ES-I3 (cell line): ENCODE measurements around the gene SMAD6.

ENCODE experiments used
- H3K36me3 ChIP-seq: 2 replicates; pipeline ENCODE4 v1.6.1; 2013; ENCODE audit warnings: mild to moderate bottlenecking, low read length, control low read depth, moderate library complexity; ENCODE audit not compliant: insufficient read depth
- H3K4me1 ChIP-seq: 2 replicates; pipeline ENCODE4 v1.6.1; 2013; ENCODE audit warnings: mild to moderate bottlenecking, control low read depth, low read length; ENCODE audit not compliant: insufficient read depth
- H3K9ac ChIP-seq: 2 replicates; pipeline ENCODE4 v1.6.1; 2013; ENCODE audit warnings: low read depth, mild to moderate bottlenecking, low read length, moderate library complexity
- H3K9me3 ChIP-seq: 2 replicates; pipeline ENCODE4 v1.6.1; 2013; ENCODE audit warnings: mild to moderate bottlenecking, low read length, moderate library complexity; ENCODE audit not compliant: control insufficient read depth, insufficient read depth

The SMAD6 gene

DNA sequence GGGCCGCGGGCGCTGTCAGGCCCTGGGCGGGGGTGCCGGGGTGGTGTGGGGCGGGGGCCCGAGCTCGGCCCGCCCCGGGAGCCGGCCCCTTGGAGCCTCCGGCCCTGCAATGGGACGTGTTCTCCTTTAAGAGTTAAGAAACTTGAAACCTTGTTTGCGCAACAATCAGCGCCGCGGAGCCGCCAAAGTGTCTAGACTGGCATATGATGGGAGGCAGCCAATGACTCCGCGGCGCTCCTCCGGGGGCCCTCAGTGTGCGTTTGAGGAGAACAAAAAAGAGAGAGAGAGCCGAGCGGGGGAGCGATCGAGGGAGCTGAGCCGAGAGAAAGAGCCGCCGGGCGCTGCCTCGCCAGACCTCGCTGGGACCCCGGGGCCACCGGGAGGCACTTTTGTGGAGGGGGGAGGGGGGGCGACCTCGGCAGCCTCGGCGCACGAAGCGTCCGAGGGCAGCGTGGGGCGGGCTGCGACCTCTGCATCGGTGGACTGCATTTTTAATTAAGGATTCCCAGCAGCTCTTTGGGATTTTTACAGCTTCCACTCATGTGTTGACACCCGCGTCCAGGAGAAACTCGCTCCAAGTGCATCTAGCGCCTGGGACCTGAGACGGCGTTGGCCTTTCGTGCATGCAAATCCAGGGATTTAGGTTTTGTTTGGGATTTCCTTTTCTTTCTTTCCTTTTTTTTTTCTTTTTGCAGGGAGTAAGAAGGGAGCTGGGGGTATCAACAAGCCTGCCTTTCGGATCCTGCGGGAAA, at the start of gene SMAD6:
Gene SMAD6, plus strand, starts transcription at position 202 of the 752 bp plus-strand sequence. CDS start 1,023 bp downstream, outside the sequence.
- Histone ChIP-seq H3K36me3 (no peaks in the 10 kb centered on the region), H3K4me1 (peaks cover 28% of the 10 kb centered on the region), H3K9ac (peak within 1 kb of the TSS; percentile 68), H3K9me3 (no peaks in the 10 kb centered on the region)

- H3K9ac ChIP-seq, result no peak overlapping the region
- peaks cover 27% of the 10 kb centered on the region for H3K4me1 ChIP-seq
- no peaks in the 10 kb centered on the region for H3K36me3 ChIP-seq
- H3K9me3 ChIP-seq, result no peaks in the 10 kb centered on the region
These were observed 49.2 kb upstream of the SMAD6 start for GRCh38 chr15:66652806-66653205.

- Histone ChIP-seq H3K9me3 (no peaks in the 10 kb centered on the region), H3K9ac (no peak overlapping the region), H3K4me1 (peaks cover 30% of the 10 kb centered on the region), H3K36me3 (no peaks in the 10 kb centered on the region)
These were observed 48.6 kb upstream of the SMAD6 start for GRCh38 chr15:66653398-66653797.

DNA sequence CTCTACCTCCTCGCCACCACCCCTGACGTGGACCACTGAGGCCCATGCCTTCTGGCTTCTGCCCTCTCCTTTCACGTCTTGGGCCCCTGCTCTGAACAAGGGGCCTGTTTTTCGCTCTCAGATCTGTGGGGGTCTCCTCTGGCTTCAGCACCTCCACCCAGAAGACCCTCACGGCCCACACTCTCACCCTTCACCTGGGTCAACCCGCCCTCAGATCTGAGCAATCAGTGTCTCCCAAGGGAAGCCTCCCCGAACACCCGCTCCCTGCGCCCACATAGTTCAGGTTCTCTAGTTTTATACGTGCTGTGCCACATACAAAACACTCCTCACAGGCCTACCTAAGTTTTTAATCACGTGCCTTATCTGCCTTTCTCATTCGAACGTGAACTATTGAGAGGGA, 48.2 kb upstream of the SMAD6 start:
- Histone ChIP-seq H3K9me3 (no peaks in the 10 kb centered on the region), H3K36me3 (no peaks in the 10 kb centered on the region), H3K4me1 (peaks cover 30% of the 10 kb centered on the region), H3K9ac (no peak overlapping the region)

- no peaks in the 10 kb centered on the region for H3K9me3 ChIP-seq
- H3K4me1 ChIP-seq, result peaks cover 30% of the 10 kb centered on the region
- no peak overlapping the region for H3K9ac ChIP-seq
- H3K36me3 ChIP-seq, result no peaks in the 10 kb centered on the region
These were observed 47.7 kb upstream of the SMAD6 start for GRCh38 chr15:66654361-66654738.

GRCh38 chr15:66654739-66655375, 47.2 kb upstream of the SMAD6 start:
- Histone ChIP-seq H3K9me3 (no peaks in the 10 kb centered on the region), H3K9ac (peak overlapping the region; percentile 45; the same call in 1 of the 2 replicates), H3K36me3 (no peaks in the 10 kb centered on the region), H3K4me1 (peaks cover 32% of the 10 kb centered on the region)

DNA sequence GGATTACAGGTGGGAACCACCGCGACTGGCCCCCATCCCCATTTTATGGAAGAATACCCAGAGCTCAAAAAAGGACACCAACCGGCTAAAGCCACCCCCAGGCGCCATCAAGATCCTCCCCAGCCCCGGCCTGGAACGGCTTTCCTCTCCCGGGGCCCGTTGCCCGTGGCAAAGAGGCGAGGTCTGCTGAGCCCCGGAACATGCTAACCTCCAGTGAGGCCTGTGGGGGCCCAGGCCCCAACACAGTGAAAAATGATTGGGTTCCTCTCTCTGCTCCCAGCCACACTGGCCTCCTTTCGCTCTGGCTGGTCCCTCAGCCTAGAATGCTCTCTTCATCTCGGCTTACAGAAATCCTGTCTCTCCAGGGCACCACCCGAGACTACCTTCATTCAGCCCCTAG, 46.5 kb upstream of the SMAD6 start:
- H3K9ac ChIP-seq, result no peak overlapping the region

GRCh38 chr15:66655997-66656396, 46.0 kb upstream of the SMAD6 start:
- Histone ChIP-seq H3K9me3 (no peaks in the 10 kb centered on the region), H3K4me1 (peaks cover 32% of the 10 kb centered on the region), H3K9ac (no peak overlapping the region), H3K36me3 (no peaks in the 10 kb centered on the region)

More for the DNA sequence above, 46.5 kb upstream of the SMAD6 start:
- Histone ChIP-seq H3K36me3 (no peaks in the 10 kb centered on the region), H3K4me1 (peaks cover 32% of the 10 kb centered on the region), H3K9me3 (no peaks in the 10 kb centered on the region)

GRCh38 chr15:66657185-66658020, 44.6 kb upstream of the SMAD6 start:
- no peak overlapping the region for H3K9ac ChIP-seq

DNA sequence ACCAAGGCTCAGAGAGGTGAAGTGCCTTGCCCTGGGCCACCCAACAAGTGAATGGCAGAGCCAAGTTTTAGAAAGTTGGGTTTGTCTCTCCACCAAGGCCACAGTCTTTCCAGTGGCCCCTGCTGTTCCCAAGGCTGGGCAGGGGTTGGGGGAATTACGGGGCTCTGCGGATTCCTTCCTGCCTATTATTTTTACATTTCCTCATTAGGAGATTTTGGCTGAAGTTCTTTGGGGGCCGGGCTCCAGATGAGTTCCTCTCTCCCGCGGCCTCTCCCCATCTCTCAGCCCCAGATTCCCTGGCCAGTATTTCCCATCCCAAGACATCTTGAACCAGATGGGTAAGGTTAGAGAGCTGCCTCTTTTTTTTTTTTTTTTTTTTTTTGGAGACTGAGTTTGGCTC, 44.0 kb upstream of the SMAD6 start:
- H3K9ac ChIP-seq, result no peak overlapping the region
- peaks cover 42% of the 10 kb centered on the region for H3K4me1 ChIP-seq
- no peaks in the 10 kb centered on the region for H3K9me3 ChIP-seq
- no peaks in the 10 kb centered on the region for H3K36me3 ChIP-seq

More at GRCh38 chr15:66657185-66658020, 44.6 kb upstream of the SMAD6 start:
- H3K4me1 ChIP-seq, result peaks cover 42% of the 10 kb centered on the region
- no peaks in the 10 kb centered on the region for H3K36me3 ChIP-seq
- no peaks in the 10 kb centered on the region for H3K9me3 ChIP-seq

DNA sequence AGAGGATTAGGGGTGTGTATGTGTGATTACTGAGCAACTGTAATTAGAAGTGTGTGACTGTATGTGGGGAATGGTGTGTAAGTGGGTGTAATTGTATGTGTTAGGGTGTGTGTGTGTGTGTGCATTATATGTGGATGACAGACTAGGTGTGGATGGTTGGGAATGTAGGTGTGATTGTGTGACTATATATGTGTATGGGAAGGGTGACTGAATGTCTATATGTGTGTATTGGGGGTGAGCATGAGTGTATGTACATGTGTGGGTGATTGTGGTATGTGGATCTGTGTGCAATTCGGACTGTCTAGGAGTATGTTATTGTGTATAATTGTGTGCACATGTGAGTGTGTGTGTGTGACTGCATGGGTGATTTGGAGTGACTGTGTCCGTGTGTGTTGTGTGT, 43.2 kb upstream of the SMAD6 start:
- H3K9me3 ChIP-seq, result no peaks in the 10 kb centered on the region
- no peak overlapping the region for H3K9ac ChIP-seq
- H3K36me3 ChIP-seq, result no peaks in the 10 kb centered on the region
- peaks cover 42% of the 10 kb centered on the region for H3K4me1 ChIP-seq

GRCh38 chr15:66659384-66659783, 42.7 kb upstream of the SMAD6 start:
- no peak overlapping the region for H3K9ac ChIP-seq
- H3K9me3 ChIP-seq, result no peaks in the 10 kb centered on the region
- peaks cover 39% of the 10 kb centered on the region for H3K4me1 ChIP-seq
- no peaks in the 10 kb centered on the region for H3K36me3 ChIP-seq

DNA sequence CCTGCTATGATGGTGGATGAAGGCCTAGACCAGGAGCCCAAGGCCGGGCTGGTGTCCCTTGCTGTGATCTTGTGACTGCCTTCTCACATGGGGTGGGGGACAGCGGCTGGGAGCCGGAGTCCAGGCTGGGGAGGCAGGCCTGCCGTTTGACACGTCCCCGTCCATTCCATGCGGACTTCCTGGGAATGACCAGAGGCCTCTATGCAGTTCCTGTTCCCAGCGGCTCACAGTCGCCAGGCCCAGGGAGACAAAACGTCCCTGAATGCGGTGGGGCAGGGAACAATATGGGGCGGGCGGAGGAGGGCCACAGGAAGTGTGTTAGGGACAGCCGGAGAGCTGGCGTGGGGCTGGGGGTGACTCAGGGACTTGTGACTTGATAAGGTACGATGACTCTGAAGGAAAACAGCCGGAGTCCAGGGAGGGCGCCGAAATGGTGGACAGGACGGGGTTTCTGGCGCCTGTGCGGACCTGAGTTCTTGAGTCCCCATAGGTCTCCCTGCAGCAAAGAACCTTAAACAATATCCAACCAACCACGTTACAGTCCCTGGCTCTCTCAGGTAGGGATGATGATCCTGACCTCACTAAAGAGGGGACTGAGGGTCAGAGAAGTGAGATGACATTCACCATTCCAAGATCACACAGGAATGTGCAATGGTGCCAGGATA, 40.5 kb upstream of the SMAD6 start:
- H3K9ac ChIP-seq, result no peak overlapping the region
- H3K36me3 ChIP-seq, result no peaks in the 10 kb centered on the region

GRCh38 chr15:66662522-66662921, 39.5 kb upstream of the SMAD6 start:
- Histone ChIP-seq H3K9me3 (no peaks in the 10 kb centered on the region), H3K36me3 (no peaks in the 10 kb centered on the region), H3K9ac (no peak overlapping the region), H3K4me1 (peaks cover 17% of the 10 kb centered on the region)

More for the DNA sequence above, 40.5 kb upstream of the SMAD6 start:
- Histone ChIP-seq H3K4me1 (peaks cover 27% of the 10 kb centered on the region), H3K9me3 (no peaks in the 10 kb centered on the region)
